HG03108 (cell line): ENCODE results near the gene KDM3B.
"Not testable (repeated sequence)": the region's sequence is repeated elsewhere in the genome, so short reads cannot be mapped to it uniquely, and the experiment has no call there.

Experiments
- ATAC-seq: cut with Tn5 transposase; IDR thresholded peaks from one replicate; pipeline ENCODE4 v1.9.1; 2021; ENCODE audit warnings: moderate library complexity; ENCODE audit not compliant: unreplicated experiment

Gene KDM3B

GRCh38 chr5:138466125-138466899 is 113.8 kb downstream of the KDM3B start:
- ATAC-seq: no peak

DNA sequence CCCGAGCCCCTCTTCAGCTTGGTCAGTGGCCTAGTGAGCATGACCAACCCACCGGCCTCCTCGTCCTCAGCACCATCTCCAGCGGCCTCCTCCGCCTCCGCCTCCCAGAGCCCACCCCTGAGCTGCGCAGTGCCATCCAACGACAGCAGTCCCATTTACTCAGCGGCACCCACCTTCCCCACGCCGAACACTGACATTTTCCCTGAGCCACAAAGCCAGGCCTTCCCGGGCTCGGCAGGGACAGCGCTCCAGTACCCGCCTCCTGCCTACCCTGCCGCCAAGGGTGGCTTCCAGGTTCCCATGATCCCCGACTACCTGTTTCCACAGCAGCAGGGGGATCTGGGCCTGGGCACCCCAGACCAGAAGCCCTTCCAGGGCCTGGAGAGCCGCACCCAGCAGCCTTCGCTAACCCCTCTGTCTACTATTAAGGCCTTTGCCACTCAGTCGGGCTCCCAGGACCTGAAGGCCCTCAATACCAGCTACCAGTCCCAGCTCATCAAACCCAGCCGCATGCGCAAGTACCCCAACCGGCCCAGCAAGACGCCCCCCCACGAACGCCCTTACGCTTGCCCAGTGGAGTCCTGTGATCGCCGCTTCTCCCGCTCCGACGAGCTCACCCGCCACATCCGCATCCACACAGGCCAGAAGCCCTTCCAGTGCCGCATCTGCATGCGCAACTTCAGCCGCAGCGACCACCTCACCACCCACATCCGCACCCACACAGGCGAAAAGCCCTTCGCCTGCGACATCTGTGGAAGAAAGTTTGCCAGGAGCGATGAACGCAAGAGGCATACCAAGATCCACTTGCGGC is 114.6 kb downstream of the KDM3B start:
- ATAC-seq: no peak

GRCh38 chr5:138467711-138468132 is 115.2 kb downstream of the KDM3B start:
- no peak for ATAC-seq

DNA sequence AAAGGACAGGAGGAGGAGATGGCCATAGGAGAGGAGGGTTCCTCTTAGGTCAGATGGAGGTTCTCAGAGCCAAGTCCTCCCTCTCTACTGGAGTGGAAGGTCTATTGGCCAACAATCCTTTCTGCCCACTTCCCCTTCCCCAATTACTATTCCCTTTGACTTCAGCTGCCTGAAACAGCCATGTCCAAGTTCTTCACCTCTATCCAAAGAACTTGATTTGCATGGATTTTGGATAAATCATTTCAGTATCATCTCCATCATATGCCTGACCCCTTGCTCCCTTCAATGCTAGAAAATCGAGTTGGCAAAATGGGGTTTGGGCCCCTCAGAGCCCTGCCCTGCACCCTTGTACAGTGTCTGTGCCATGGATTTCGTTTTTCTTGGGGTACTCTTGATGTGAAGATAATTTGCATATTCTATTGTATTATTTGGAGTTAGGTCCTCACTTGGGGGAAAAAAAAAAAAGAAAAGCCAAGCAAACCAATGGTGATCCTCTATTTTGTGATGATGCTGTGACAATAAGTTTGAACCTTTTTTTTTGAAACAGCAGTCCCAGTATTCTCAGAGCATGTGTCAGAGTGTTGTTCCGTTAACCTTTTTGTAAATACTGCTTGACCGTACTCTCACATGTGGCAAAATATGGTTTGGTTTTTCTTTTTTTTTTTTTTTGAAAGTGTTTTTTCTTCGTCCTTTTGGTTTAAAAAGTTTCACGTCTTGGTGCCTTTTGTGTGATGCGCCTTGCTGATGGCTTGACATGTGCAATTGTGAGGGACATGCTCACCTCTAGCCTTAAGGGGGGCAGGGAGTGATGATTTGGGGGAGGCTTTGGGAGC is 115.9 kb downstream of the KDM3B start:
- ATAC-seq: no peak

DNA sequence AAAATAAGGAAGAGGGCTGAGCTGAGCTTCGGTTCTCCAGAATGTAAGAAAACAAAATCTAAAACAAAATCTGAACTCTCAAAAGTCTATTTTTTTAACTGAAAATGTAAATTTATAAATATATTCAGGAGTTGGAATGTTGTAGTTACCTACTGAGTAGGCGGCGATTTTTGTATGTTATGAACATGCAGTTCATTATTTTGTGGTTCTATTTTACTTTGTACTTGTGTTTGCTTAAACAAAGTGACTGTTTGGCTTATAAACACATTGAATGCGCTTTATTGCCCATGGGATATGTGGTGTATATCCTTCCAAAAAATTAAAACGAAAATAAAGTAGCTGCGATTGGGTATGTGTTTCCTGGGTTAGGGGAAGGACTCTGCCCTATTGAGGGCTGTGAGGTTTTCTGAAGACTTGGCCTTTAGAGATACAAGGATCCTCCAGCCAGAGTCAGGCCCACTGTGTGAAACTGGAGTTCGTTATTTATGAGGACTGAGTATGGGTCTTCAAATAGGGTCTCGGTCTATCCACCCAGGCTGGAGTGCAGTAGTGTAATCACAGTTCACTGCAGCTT is 116.6 kb downstream of the KDM3B start:
- no peak for ATAC-seq

DNA sequence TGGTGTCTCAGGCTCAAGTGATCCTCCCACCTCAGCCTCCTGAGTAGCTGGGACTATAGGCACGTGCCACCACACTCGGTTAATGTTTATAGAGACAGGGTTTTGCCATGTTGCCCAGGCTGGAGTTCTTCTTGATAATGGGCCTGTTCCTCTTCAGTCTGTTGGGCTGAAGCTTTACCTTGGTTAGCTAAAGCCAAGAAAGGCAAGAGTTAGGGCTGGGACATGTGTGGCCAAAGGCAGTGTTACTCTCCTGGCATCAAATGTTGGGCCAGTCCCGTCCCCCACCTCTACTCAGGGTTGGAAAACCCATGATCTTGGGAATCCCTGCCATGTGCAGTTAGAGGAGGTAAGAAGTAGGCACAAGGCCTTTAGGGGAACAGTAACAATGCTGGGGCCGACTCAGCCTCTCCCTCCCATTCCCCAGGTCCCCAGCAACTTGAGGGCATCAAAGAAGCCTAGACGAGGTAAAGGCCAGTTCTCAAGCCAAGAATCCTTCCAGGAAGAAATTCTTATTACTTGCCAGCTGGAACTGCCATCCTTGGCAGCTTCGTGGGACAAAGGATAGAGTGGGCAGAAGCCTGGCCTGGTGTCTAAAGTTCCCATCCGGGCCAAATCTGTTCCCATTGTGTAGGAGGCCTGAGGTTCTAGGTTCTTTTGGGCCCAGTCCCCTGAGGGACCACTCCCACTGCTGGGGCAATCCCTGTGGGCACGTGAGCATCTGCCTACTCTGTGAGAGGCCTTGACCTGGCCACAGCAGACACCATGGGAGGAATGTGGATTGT is 117.2 kb downstream of the KDM3B start:
- ATAC-seq: no peak

- ATAC-seq: no peak
Observed at GRCh38 chr5:138470322-138471051, 118.0 kb downstream of the KDM3B start.

GRCh38 chr5:138471052-138471361 is 118.5 kb downstream of the KDM3B start:
- no peak for ATAC-seq

- ATAC-seq: no peak
Observed at GRCh38 chr5:138472353-138472752, 119.9 kb downstream of the KDM3B start.

DNA sequence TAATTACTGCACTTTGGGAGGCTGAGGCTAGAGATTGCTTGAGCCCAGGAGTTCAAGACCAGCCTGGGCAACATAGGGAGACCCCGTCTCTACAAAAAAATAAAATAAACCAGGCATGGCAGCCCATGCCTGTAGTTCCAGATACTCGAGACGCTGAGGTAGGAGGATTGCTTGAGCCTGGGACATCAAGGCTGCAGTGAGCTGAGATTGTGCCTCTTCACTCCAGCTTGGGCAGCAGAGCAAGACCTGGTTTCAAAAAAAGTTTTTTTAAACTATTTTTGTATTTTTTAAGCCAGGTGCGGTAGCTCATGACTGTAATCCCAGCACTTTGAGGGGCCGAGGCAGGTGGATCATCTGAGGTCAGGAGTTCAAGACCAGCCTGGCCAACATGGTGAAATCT is 120.7 kb downstream of the KDM3B start:
- ATAC-seq: not testable (repeated sequence)

DNA sequence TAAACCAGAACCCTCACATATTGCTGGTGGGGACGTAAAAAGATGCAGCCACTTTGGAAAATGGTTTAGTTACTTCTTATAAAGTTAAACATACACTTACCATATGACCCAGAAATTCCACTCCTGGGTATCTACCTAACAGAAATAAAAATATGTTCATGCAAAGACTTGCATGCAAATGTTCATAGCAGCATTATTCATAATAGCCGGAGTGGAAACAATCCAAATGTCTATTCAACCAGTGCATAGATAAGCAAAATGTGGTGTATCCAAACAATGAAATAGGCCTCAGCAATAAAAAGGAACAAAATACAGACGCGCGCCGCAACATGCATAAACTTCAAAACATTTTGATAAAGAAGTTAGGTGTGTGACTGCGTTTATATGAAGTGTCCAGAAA is 124.4 kb downstream of the KDM3B start:
- no peak for ATAC-seq

GRCh38 chr5:138482638-138483037 is 130.2 kb downstream of the KDM3B start:
- no peak for ATAC-seq
